ENCODE results near the gene NDRG4. TPM values are rescaled to one million over a fixed set of nuclear protein-coding genes. Genes with fewer than 3 reads are reported as not detected.

The NDRG4 gene
- total RNA-seq, 1 donor from 2014 or later = 230 TPM

GRCh38 chr16:58493756-58494431, 6.0 kb upstream of the NDRG4 start:
- FAIRE-seq (no peak), DNase-seq (ENCODE audit: low spot score in 2 of 2) (no peak)

- peak; percentile 79 to 91 for DNase-seq (ENCODE audit: low spot score in 2 of 2)
- FAIRE-seq = no peak
These were observed 4.9 kb upstream of the NDRG4 start for GRCh38 chr16:58494981-58495520.

GRCh38 chr16:58495521-58496331, 4.2 kb upstream of the NDRG4 start:
- FAIRE-seq = no peak
- peak in 1 of 2 donors; percentile 53 for DNase-seq (ENCODE audit: low spot score in 2 of 2)

- no peak for FAIRE-seq
These were observed 2.5 kb upstream of the NDRG4 start for GRCh38 chr16:58497468-58497867.

GRCh38 chr16:58497935-58498334, 2.0 kb upstream of the NDRG4 start:
- FAIRE-seq (no peak), DNase-seq (ENCODE audit: low spot score in 2 of 2) (no peak)

More at GRCh38 chr16:58497468-58497867, 2.5 kb upstream of the NDRG4 start:
- no peak for DNase-seq (ENCODE audit: low spot score in 2 of 2)

- no peak for FAIRE-seq
- DNase-seq (ENCODE audit: low spot score in 2 of 2) = no peak
These were observed 1.4 kb upstream of the NDRG4 start for GRCh38 chr16:58498341-58499091.

- FAIRE-seq (no peak), DNase-seq (ENCODE audit: low spot score in 2 of 2) (no peak)
These were observed 841 bp upstream of the NDRG4 start for GRCh38 chr16:58499092-58499511.

GRCh38 chr16:58500430-58501241, 693 bp downstream of the NDRG4 start:
- FAIRE-seq (no peak), DNase-seq (ENCODE audit: low spot score in 2 of 2) (no peak)

- DNase-seq (ENCODE audit: low spot score in 2 of 2) (peak in 1 of 2 donors; percentile 70), FAIRE-seq (no peak)
These were observed 1.5 kb downstream of the NDRG4 start for GRCh38 chr16:58501242-58502131.

- DNase-seq (ENCODE audit: low spot score in 2 of 2) = no peak
- no peak for FAIRE-seq
These were observed 2.4 kb downstream of the NDRG4 start for GRCh38 chr16:58502217-58502921.

GRCh38 chr16:58503166-58503862, 3.4 kb downstream of the NDRG4 start:
- FAIRE-seq = no peak

GRCh38 chr16:58503863-58504688, 4.1 kb downstream of the NDRG4 start:
- FAIRE-seq = no peak
- no peak for DNase-seq (ENCODE audit: low spot score in 2 of 2)

More at GRCh38 chr16:58503166-58503862, 3.4 kb downstream of the NDRG4 start:
- DNase-seq (ENCODE audit: low spot score in 2 of 2) = no peak

GRCh38 chr16:58506241-58507194, 6.6 kb downstream of the NDRG4 start:
- FAIRE-seq (no peak), DNase-seq (ENCODE audit: low spot score in 2 of 2) (no peak)

GRCh38 chr16:58507195-58507962, 7.4 kb downstream of the NDRG4 start:
- DNase-seq (ENCODE audit: low spot score in 2 of 2) (no peak), FAIRE-seq (no peak)

All from frontal cortex (tissue), 4 donors.